HG03064 (cell line): ENCODE measurements around the gene EPS8.

ENCODE experiments used
- ATAC-seq: cut with Tn5 transposase; IDR thresholded peaks from one replicate; pipeline ENCODE4 v1.9.1; 2021; ENCODE audit warnings: low read depth; ENCODE audit not compliant: unreplicated experiment

Gene EPS8

GRCh38 chr12:15698377-15698871 lies 90.8 kb downstream of the EPS8 start:
- ATAC-seq: no peak

GRCh38 chr12:15697201-15697600 lies 92.0 kb downstream of the EPS8 start:
- no peak for ATAC-seq

- no peak for ATAC-seq
Observed at GRCh38 chr12:15693228-15693911, 95.8 kb downstream of the EPS8 start.

- no peak for ATAC-seq
Observed at GRCh38 chr12:15691388-15691787, 97.8 kb downstream of the EPS8 start.

GRCh38 chr12:15690320-15690719 lies 98.9 kb downstream of the EPS8 start:
- ATAC-seq: no peak

- ATAC-seq: no peak
Observed at GRCh38 chr12:15689751-15690191, 99.4 kb downstream of the EPS8 start.

GRCh38 chr12:15688838-15689625 lies 100.2 kb downstream of the EPS8 start:
- ATAC-seq: no peak

GRCh38 chr12:15688202-15688736 lies 100.9 kb downstream of the EPS8 start:
- ATAC-seq: no peak

GRCh38 chr12:15687583-15687982 lies 101.6 kb downstream of the EPS8 start:
- ATAC-seq: no peak

- no peak for ATAC-seq
Observed at GRCh38 chr12:15684896-15685658, 104.1 kb downstream of the EPS8 start.

- ATAC-seq: no peak
Observed at GRCh38 chr12:15682826-15683225, 106.4 kb downstream of the EPS8 start.

- no peak for ATAC-seq
Observed at GRCh38 chr12:15679151-15679550, 110.0 kb downstream of the EPS8 start.

GRCh38 chr12:15677726-15678201 lies 111.4 kb downstream of the EPS8 start:
- no peak for ATAC-seq

- no peak for ATAC-seq
Observed at GRCh38 chr12:15677228-15677627, 112.0 kb downstream of the EPS8 start.

GRCh38 chr12:15672671-15673270 lies 116.4 kb downstream of the EPS8 start:
- ATAC-seq: no peak

- no peak for ATAC-seq
Observed at GRCh38 chr12:15670756-15671155, 118.4 kb downstream of the EPS8 start.

- no peak for ATAC-seq
Observed at GRCh38 chr12:15669256-15669948, 119.8 kb downstream of the EPS8 start.

GRCh38 chr12:15664491-15664890 lies 124.7 kb downstream of the EPS8 start:
- ATAC-seq: no peak

GRCh38 chr12:15662983-15663659 lies 126.1 kb downstream of the EPS8 start:
- ATAC-seq: no peak
